Smooth muscle cell (in vitro differentiated cells): ENCODE measurements around the gene THAP11. TPM values are rescaled to one million over a fixed set of nuclear protein-coding genes. Genes with fewer than 3 reads are reported as not detected.
A peak's percentile ranks its signal among the peaks of the same experiment; 100 is the strongest.

Source experiments
- DNase-seq: peaks from one replicate; lab custom pipeline; 2025; ENCODE audit not compliant: unreplicated experiment; lab: John Stamatoyannopoulos, UW
- H2AFZ ChIP-seq: fragments of 200-600 bp; sonication (generic); 2 replicates; pipeline ENCODE4 v1.6.0; 2016; ENCODE audit warnings: antibody characterized with exemption, low read depth, mild to moderate bottlenecking
- H3F3A ChIP-seq: fragments of 200-600 bp; sonication (generic); 2 replicates; pipeline ENCODE4 v1.6.0; 2017; ENCODE audit warnings: antibody characterized with exemption, low read depth
- H3K27ac ChIP-seq: fragments of 200-600 bp; sonication (generic); 2 replicates; pipeline ENCODE4 v1.5.1; 2016; ENCODE audit warnings: low read depth, mild to moderate bottlenecking
- H3K27me3 ChIP-seq: fragments of 200-600 bp; sonication (generic); 2 replicates; pipeline ENCODE4 v1.6.1; 2016; ENCODE audit warnings: low read depth, mild to moderate bottlenecking
- H3K36me3 ChIP-seq: fragments of 200-600 bp; sonication (generic); 2 replicates; pipeline ENCODE4 v1.5.1; 2016; ENCODE audit warnings: low read depth
- H3K4me1 ChIP-seq: fragments of 200-600 bp; sonication (generic); 2 replicates; pipeline ENCODE4 v1.5.1; 2016; ENCODE audit warnings: low read depth
- H3K4me2 ChIP-seq: fragments of 200-600 bp; sonication (generic); 2 replicates; pipeline ENCODE4 v1.6.0; 2016; ENCODE audit warnings: mild to moderate bottlenecking
- H3K4me3 ChIP-seq: fragments of 200-600 bp; sonication (generic); 2 replicates; pipeline ENCODE4 v1.5.1; 2016; ENCODE audit warnings: mild to moderate bottlenecking
- H3K79me2 ChIP-seq: fragments of 200-600 bp; sonication (generic); 2 replicates; pipeline ENCODE4 v1.6.0; 2016; ENCODE audit warnings: low read depth, mild to moderate bottlenecking
- H3K9ac ChIP-seq: fragments of 200-600 bp; sonication (generic); 2 replicates; pipeline ENCODE4 v1.6.0; 2016; ENCODE audit warnings: low read depth
- H3K9me3 ChIP-seq: fragments of 200-600 bp; sonication (generic); replicated peaks from 2 replicates; pipeline ENCODE4 v1.5.1; 2016; ENCODE audit warnings: low read depth
- H4K20me1 ChIP-seq: fragments of 200-600 bp; sonication (generic); 2 replicates; pipeline ENCODE4 v1.6.0; 2016; ENCODE audit warnings: low read depth
- CTCF ChIP-seq: fragments of 200-600 bp; sonication (generic); IDR thresholded peaks from 2 replicates; pipeline ENCODE4 v1.5.1; 2017; ENCODE audit warnings: borderline replicate concordance, mild to moderate bottlenecking, antibody characterized with exemption; ENCODE audit not compliant: insufficient read depth, poor library complexity, severe bottlenecking
- WGBS: methylation state at CpG from one replicate; pipeline ENCODE4 v1.1.7; 2016; ENCODE audit warnings: low lambda C conversion rate; 5-methylcytosine and 5-hydroxymethylcytosine counted together
- polyA plus RNA-seq: library from polyadenylated mRNA; unstranded; fragments of >200 nt; fragmentation: Nextera tagmentation; extraction: Ambion mirVana; gene quantifications from 2 replicates; pipeline ENCODE4 v1.2.1, GENCODE V29; 2016
- total RNA-seq: library from RNA; depleted of rRNA; stranded (reverse); fragments of >200 nt; gene quantifications from 2 replicates; pipeline ENCODE4 v1.2.3, GENCODE V29; 2014

THAP11 gene
- total and polyA plus RNA-seq, 2 experiments from 2014 or later, result 23.0 to 38.3 TPM

GRCh38 chr16:67843343-67843765, 1.2 kb downstream of the THAP11 start:
- peak overlapping the region; percentile 98 for H3K27ac ChIP-seq
- H3F3A ChIP-seq, result peaks cover 30% of the 10 kb centered on the region
- H3K4me1 ChIP-seq, result peaks cover 41% of the 10 kb centered on the region
- no peaks in the 10 kb centered on the region for H3K27me3 ChIP-seq
- H2AFZ ChIP-seq, result no peak overlapping the region
- H3K9ac ChIP-seq, result peak overlapping the region; percentile 41
- H3K4me2 ChIP-seq, result peak overlapping the region; percentile 94
- H3K4me3 ChIP-seq, result peak overlapping the region; percentile 85
- 25% methylated on average over 11 of the region's 11 CpGs for WGBS
- DNase-seq, result no peak
- peaks cover 43% of the 10 kb centered on the region for H3K79me2 ChIP-seq
- no peaks in the 10 kb centered on the region for H3K36me3 ChIP-seq
- peaks cover 24% of the 10 kb centered on the region for H4K20me1 ChIP-seq
- no peak for TF ChIP-seq CTCF
- H3K9me3 ChIP-seq, result no peaks in the 10 kb centered on the region

- H3K36me3 ChIP-seq, result no peaks in the 10 kb centered on the region
- peak overlapping the region; percentile 98 for H3K27ac ChIP-seq
- peaks cover 43% of the 10 kb centered on the region for H3K4me1 ChIP-seq
- H2AFZ ChIP-seq, result no peak overlapping the region
- no peaks in the 10 kb centered on the region for H3K9me3 ChIP-seq
- peak overlapping the region; percentile 85 for H3K4me3 ChIP-seq
- H3F3A ChIP-seq, result peaks cover 30% of the 10 kb centered on the region
- DNase-seq, result no peak
- H3K27me3 ChIP-seq, result no peaks in the 10 kb centered on the region
- 67% methylated on average over 4 of the region's 4 CpGs for WGBS
- peaks cover 54% of the 10 kb centered on the region for H3K79me2 ChIP-seq
- no peak overlapping the region for H3K9ac ChIP-seq
- peak overlapping the region; percentile 94 for H3K4me2 ChIP-seq
- peaks cover 35% of the 10 kb centered on the region for H4K20me1 ChIP-seq
- peak; percentile 4 for TF ChIP-seq CTCF
Observed at GRCh38 chr16:67844497-67844896, 2.4 kb downstream of the THAP11 start.

GRCh38 chr16:67845291-67846062, 3.4 kb downstream of the THAP11 start:
- Histone ChIP-seq H4K20me1 (peaks cover 43% of the 10 kb centered on the region), H3K4me2 (peak overlapping the region; percentile 94), H3K4me3 (peak overlapping the region; percentile 98), H3K9me3 (no peaks in the 10 kb centered on the region), H3K4me1 (peaks cover 43% of the 10 kb centered on the region), H3F3A (peaks cover 30% of the 10 kb centered on the region), H3K79me2 (peaks cover 64% of the 10 kb centered on the region), H3K36me3 (no peaks in the 10 kb centered on the region), H3K9ac (peak overlapping the region; percentile 99), H3K27ac (peak overlapping the region; percentile 98), H2AFZ (peak overlapping the region; percentile 64), H3K27me3 (no peaks in the 10 kb centered on the region)
- DNase-seq, result no peak
- TF ChIP-seq CTCF, result no peak
- 66% methylated on average over 5 of the region's 5 CpGs for WGBS

GRCh38 chr16:67846063-67846319, 3.9 kb downstream of the THAP11 start:
- H3K27ac ChIP-seq, result peak overlapping the region; percentile 98
- no peak for DNase-seq
- peaks cover 69% of the 10 kb centered on the region for H3K79me2 ChIP-seq
- no peaks in the 10 kb centered on the region for H3K27me3 ChIP-seq
- H3F3A ChIP-seq, result peaks cover 30% of the 10 kb centered on the region
- 16% methylated on average over 2 of the region's 2 CpGs for WGBS
- peak overlapping the region; percentile 64 for H2AFZ ChIP-seq
- no peak for TF ChIP-seq CTCF
- peak overlapping the region; percentile 94 for H3K4me2 ChIP-seq
- H3K36me3 ChIP-seq, result no peaks in the 10 kb centered on the region
- peaks cover 48% of the 10 kb centered on the region for H4K20me1 ChIP-seq
- H3K9me3 ChIP-seq, result no peaks in the 10 kb centered on the region
- H3K4me1 ChIP-seq, result peaks cover 43% of the 10 kb centered on the region
- H3K9ac ChIP-seq, result peak overlapping the region; percentile 99
- peak overlapping the region; percentile 98 for H3K4me3 ChIP-seq
